ENCODE results near the gene MACC1. TPM values are rescaled to one million over a fixed set of nuclear protein-coding genes. Genes with fewer than 3 reads are reported as not detected.

Gene MACC1
- total RNA-seq, 1 donor from 2014 or later: 24.7 TPM

DNA sequence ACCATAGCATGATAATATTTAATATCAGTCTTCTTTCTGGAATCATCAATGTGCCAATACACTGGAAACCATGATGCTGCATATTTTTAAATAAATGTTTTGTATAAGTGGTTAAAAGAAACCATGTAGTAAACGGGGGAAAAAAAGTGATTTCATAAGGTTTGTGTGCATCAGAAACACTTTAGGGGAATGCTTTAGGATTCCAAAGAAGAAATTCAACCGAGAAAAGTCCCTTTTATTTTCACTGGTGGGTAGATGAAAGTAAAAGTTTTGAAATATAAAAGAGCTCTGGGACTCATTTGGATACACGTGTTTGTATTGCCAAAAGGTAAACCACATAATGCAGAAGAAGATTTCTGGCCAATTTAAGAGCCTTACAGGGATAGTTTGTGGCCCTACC lies 11.9 kb upstream of the MACC1 start:
- ATAC-seq: no peak
- Histone ChIP-seq H3K4me1 (peaks cover 16% of the 10 kb centered on the region), H3K27ac (no peak overlapping the region), H3K9me3 (no peaks in the 10 kb centered on the region), H3K36me3 (no peaks in the 10 kb centered on the region), H3K4me3 (no peak overlapping the region), H3K27me3 (ENCODE audit: low read depth) (no peaks in the 10 kb centered on the region)
- no peak for TF ChIP-seq CTCF (IDR thresholded peaks at IDR 0.05)
- intact Hi-C loops (cut with DNase I): no loop called here
- no peak for DNase-seq

DNA sequence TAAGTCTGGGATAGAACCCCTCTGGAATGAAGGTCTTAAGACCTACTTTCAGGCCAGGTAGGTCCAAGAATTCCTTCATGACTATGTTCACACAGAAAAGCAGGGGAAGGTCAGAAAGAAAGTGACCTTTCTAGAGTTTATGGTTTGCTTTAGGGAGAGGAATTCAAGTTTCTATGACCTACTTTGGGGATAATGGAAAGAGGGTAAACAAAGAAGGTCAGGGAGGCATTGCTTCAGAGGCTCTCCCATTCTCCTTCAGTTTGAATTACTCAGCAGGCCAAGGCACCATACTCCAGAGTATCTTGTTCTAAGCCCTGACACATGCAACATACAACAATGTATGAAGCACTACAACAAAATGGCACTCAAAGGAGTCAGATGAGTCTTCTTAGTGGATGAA lies 11.5 kb upstream of the MACC1 start:
- no peak for DNase-seq
- Histone ChIP-seq H3K27me3 (ENCODE audit: low read depth) (no peaks in the 10 kb centered on the region), H3K4me3 (no peak overlapping the region), H3K36me3 (no peaks in the 10 kb centered on the region), H3K9me3 (no peaks in the 10 kb centered on the region), H3K27ac (no peak overlapping the region), H3K4me1 (peaks cover 16% of the 10 kb centered on the region)
- intact Hi-C loops (cut with DNase I): no loop called here
- no peak for ATAC-seq
- TF ChIP-seq CTCF (IDR thresholded peaks at IDR 0.05): no peak

GRCh38 chr7:20227291-20227795 lies 10.2 kb upstream of the MACC1 start:
- Histone ChIP-seq H3K4me3 (no peak overlapping the region), H3K36me3 (no peaks in the 10 kb centered on the region), H3K4me1 (peaks cover 16% of the 10 kb centered on the region), H3K9me3 (no peaks in the 10 kb centered on the region), H3K27me3 (ENCODE audit: low read depth) (no peaks in the 10 kb centered on the region), H3K27ac (no peak overlapping the region)
- TF ChIP-seq CTCF (IDR thresholded peaks at IDR 0.05): no peak
- ATAC-seq: no peak
- intact Hi-C loops (cut with DNase I): no loop called here
- no peak for DNase-seq

- no peak for TF ChIP-seq CTCF (IDR thresholded peaks at IDR 0.05)
- ATAC-seq (no peak), DNase-seq (no peak)
- peaks cover 16% of the 10 kb centered on the region for H3K4me1 ChIP-seq
- no peak overlapping the region for H3K27ac ChIP-seq
- H3K36me3 ChIP-seq: no peaks in the 10 kb centered on the region
- H3K4me3 ChIP-seq: no peak overlapping the region
- H3K27me3 ChIP-seq (ENCODE audit: low read depth): no peaks in the 10 kb centered on the region
- H3K9me3 ChIP-seq: no peaks in the 10 kb centered on the region
- intact Hi-C loops (cut with DNase I): no loop called here
Measured at GRCh38 chr7:20226860-20227259, 9.7 kb upstream of the MACC1 start.

DNA sequence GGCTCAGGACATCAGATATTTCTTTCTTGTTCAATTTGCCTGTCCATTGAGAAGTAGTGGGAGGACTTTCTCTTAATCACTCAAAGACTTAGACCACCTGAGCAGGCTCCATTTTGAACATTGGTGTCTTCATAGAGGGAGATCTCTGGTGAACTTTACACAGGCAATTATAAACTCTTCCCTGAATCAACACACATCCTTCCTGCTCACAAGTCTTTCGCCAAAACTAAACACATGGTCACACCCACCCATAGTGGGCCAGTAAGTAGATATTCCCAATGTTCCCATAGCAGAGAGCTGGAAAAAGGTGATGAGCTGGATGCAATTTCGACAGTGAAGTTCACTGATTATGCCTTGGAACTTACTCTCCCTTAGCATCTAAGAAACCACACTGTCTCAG lies 8.2 kb upstream of the MACC1 start:
- intact Hi-C loops (cut with DNase I): no loop called here
- no peak for TF ChIP-seq CTCF (IDR thresholded peaks at IDR 0.05)
- Histone ChIP-seq H3K4me1 (peaks cover 26% of the 10 kb centered on the region), H3K27ac (no peak overlapping the region), H3K27me3 (ENCODE audit: low read depth) (no peaks in the 10 kb centered on the region), H3K4me3 (no peak overlapping the region), H3K36me3 (no peaks in the 10 kb centered on the region), H3K9me3 (no peaks in the 10 kb centered on the region)
- DNase-seq (no peak), ATAC-seq (no peak)

DNA sequence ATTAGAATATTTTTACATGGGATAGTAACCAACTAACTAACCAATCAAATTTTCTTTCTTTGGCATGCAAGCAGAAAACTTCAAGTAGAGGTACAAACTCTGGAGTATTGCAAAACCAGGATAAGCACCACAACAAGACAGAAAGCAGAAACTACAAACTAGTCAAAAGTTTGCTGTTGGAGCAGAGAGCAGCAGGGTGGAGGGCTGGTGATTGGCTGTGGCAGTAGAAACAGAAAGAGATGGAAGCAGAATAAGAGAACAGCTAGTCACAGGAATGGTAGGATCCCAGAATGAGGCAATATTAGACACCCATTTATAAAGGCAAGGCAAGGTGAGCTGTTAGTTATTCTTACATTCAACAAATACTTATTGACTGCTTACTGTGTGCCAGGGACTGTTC lies 6.8 kb upstream of the MACC1 start:
- no peak overlapping the region for H3K27ac ChIP-seq
- TF ChIP-seq CTCF (IDR thresholded peaks at IDR 0.05): no peak
- H3K27me3 ChIP-seq (ENCODE audit: low read depth): no peaks in the 10 kb centered on the region
- no peak overlapping the region for H3K4me3 ChIP-seq
- no peaks in the 10 kb centered on the region for H3K9me3 ChIP-seq
- ATAC-seq: no peak
- intact Hi-C loops (cut with DNase I): no loop called here
- DNase-seq: no peak
- no peaks in the 10 kb centered on the region for H3K36me3 ChIP-seq
- H3K4me1 ChIP-seq: peaks cover 26% of the 10 kb centered on the region

Data from lower lobe of right lung (tissue), 2 donors.